Lung microvascular endothelial cell (primary cell): ENCODE measurements around the gene PKNOX2. TPM values are rescaled to one million over a fixed set of nuclear protein-coding genes. Genes with fewer than 3 reads are reported as not detected.

Experiments used
- DNase-seq, 2 donors: peaks; one replicate each; pipeline versions ENCODE4 v3.0.0 to v3.0.0-alpha.2; 2010; ENCODE audit warnings: low read depth in 2 of 2
- total RNA-seq: library from RNA; depleted of rRNA; stranded (reverse); fragments of >200 nt; gene quantifications from 2 replicates; pipeline ENCODE4 v1.2.1, GENCODE V29; 2014

Gene PKNOX2
- total RNA-seq, 1 donor from 2014 or later, result not detected

DNA sequence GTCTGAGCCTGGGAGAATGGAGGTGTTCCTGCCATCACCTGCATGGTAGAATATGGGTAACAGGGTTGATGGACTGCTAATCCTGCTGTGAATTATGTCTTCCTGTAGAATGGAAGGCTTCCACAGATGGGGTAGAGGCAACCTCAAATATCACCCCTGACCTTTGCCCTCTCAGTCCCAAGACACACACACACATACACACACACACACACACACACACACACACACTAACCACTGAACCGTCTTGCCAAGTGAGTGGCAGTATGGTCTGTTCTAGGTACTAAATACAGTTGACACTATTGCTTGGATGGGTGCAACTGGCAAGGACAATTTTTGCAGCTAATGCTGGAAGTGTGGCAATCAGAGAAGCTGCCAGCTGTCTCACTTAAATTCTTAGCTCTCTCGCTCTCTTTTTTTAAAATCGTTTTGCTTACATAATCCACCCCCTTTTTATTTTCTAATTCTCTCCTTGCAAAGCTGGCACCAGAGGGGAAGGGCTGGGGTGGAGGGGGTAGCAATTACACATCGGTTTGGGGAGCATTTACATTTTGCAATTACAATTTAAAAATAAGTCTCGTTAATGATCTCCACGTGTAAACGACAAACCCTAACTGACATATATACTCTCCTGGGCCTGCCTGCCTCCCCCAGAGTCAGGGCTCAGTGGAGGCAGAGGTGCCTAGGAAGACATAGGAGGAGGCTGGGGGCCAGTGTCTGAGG, 169.0 kb downstream of the PKNOX2 start:
- no peak for DNase-seq

DNA sequence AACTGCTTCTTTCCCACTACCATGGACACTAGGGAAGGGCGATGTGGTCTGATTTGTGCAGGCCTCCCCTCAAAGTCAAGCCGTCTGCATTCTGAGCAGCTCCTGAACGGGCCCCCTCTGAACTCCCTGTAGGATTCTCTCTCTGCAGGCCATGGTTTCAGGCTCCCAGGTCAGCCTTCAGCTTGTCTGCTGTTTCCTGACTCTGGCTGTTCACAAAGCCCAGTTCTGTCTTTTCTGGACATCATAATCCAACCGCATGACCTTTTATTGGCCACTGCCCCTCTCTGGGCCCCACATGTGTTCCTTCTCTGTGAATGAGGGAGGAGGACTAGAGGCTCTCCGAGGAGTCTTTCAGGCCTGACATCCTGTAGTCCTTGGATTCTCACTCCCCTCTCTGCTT, 170.6 kb downstream of the PKNOX2 start:
- DNase-seq, result no peak

DNA sequence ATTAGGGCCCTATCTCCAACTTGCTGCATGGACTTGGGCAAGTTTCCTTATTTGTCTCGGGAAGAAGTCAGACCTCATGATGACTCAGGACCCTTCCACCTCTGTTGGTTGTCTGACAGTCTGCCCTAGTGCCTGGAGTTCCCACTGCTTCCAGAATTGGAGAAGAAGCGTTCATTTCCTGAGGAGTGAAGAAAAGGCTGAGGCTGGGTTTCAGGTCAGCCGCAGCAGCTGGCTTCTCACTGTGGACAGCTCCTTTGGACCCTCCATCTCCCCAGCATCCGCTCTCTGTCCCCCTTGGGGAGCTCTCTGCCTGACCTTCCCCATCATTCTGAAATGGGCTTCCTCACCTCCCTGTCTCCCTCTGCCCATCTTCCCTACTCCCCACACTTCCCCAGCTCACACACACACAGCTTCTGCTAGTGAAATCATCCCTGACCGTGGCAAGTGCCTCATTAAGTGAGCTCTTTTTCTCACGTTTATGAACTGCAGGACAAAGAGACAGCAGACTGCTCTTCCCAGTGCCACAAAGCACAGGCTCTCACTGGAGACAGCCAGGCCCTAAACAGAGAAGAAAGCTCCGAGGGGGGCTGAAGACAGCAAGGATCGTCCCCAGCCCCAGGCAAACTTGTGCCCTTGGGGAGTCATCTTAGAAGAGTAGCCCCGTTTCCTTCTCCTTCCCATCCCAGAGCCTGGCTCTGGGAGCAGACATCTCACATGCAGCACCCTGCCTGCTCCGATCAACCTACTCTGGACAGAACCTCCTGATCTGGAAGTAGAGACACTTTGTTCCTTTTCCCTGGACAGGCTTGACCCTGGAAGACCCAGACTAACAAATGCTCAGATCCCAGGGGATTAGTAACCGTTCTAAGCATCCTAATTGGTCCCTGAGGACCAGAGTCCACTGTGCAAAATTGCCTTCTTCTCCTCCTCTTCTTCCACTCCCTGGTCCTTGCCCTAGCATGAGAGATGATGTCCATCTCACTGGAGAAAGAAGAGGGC, 173.6 kb downstream of the PKNOX2 start:
- no peak for DNase-seq

DNA sequence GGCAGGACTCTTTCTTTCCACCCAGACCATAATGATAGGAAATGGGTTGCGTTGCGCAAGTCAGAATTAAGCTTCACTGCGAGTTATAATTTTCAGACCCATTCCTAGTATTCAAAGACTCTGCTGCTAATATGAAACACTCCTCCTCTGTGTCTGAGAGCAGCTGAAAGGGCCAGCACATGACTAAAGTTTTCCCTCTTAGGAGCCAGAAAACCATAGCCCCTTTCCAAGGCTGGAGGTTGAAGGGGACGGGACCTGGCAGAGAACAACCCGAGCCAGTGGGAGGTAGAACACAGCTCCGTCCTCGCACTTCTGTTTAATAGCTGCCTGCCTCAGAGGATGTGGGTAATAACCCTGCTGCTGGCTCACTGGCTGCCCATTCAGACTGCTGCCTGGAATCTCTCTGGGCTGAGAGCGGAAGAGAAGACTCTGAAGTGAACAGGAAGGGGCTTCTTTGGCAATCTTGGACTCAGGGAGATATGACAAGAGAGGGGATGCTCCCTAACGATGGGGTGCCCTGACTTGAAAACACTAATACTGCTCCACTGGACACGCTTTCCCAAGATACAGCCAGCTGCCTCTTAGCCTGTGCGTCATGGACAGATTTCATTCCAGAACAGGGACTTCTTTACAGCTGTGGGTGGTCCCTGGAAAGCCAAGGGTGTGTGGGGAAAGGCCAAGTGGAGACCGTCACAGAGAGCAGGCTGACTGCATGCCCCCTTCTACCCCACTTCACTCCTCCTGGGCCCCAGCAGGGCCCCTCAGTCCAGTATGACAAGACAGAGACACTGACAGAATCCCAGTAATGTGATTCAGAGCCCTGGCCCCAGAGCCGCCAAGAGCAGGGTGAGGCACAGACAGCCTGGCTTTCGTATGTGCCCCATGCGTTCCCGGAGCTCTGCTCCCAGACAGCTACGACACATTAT, 174.6 kb downstream of the PKNOX2 start:
- no peak for DNase-seq

DNA sequence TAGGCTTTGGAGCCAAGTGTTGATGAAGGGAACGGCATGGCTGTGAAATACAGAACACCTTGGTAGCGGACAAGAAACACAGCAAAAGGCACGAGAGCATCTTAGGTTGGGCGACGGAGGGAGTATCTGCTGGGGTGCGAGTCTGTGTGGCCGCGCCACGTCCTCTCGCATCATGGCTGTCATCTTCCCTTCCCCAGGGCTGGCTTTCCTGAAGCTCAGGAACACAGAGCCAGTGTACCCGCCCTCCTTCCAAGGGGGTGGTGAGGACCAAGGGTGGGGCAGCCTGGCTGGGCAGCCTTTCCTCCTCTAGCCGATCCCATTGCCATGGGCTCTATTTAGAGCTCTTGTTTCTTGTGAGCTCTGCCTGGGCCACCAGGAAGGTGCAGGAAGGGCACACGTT, 177.1 kb downstream of the PKNOX2 start:
- DNase-seq, result no peak

DNA sequence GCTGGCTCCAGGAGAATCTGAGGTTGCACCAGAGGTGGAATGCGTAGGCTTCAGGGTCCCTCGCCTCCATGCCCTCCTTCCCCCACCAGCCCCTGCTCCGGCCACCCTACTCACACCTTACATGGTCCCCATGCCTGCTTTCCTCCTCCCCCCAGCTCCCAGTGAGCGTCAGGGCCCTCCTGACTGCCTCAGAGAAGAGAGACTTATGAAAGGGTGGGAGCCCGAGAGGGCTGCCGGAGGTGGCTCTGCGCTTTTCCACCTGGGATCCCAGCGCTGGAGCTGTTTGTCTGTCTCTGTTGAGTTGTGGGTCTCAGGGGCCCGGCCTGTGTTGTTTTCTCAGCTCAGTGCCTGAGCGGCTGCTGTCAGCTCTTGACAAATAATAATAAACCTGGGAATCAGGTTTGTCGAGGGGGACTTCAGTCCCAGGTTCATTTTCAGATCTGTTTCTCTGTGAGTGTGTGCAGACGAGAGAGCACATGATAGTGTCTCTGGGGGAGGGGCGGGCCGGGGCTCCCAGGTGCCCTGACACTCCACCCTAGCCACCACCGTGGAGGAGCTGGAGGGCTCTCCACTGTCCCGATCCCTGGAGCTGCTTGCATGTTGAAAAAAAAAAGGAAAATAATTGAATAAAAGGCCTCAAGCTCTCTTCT, 177.9 kb downstream of the PKNOX2 start:
- DNase-seq, result no peak

DNA sequence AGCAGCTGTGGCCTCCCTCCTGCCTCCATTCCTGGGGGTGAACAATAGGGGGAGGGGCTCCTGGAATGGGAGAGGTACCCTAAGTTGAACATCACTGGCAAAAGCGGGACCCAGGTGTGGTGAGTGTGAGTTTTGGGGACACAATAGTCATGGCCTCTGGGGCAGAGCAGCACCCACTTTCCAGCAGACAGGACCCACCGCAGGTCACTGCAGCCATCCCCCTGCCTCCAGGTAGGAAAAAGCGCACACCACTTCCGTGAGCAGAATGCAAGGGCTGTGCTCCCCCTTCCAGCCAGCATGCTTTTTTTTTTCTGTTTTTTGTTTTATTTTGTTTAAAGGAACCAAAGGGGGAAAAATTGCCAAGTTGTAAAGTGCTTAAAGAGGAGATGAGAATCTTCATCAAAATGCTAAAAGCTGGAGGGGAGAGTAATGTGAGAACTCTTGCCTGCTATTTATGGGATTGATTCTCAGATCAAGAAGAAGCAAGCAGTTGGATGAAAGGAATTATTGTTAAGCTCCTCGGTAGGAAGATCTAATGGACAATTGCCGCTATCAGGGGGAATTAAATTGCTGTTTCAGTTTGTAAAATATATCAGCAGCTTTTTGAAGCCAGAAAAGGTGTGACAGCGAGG, 178.7 kb downstream of the PKNOX2 start:
- DNase-seq, result no peak

DNA sequence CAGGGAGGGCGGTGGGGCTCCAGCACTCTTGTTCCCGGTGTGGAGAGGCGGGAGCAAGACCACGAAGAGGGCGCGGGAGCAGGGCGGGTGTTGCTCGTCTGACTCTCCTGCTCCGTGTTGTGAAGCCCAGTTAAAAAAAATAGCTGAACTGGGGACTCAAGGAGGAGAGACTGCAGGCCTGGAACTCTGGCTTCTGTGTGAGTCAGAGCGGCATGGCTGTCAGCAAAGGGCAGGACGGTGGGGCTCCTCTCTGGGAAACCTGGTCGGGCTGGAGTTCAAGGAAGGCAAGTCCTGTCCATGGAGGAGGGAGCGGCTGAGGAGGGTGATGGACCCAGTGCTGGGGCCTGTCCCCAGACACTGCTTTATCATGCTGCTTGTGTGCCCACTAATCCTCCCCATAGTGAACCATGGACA, 179.2 kb downstream of the PKNOX2 start:
- no peak for DNase-seq

DNA sequence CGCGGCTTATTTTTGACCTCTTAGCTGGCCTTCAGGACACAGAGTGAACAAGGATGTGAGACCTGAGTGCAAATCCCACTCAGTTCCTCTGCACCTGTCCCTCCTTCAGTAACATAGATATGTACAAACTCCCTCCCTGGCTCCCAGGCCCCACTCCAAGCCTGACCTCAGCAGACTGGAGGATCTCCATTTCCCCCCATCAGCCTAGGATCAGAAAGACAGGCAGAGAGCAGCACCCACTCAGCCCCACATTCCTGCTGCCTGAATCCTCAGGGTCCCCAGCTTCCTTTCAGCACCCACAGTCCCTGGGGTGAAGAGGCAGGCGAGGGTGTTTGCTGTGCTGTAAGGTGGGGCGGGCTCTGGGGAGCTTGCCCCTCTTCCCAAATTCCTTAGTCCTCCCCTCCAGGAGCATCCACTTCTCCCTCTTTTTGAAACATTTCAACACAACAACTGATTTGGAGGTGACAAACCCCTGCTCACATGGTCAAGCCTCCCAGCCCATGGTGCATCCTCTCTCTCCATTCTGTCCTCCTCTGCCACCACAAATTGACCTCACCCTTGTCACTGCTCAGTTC, 180.4 kb downstream of the PKNOX2 start:
- DNase-seq, result no peak

DNA sequence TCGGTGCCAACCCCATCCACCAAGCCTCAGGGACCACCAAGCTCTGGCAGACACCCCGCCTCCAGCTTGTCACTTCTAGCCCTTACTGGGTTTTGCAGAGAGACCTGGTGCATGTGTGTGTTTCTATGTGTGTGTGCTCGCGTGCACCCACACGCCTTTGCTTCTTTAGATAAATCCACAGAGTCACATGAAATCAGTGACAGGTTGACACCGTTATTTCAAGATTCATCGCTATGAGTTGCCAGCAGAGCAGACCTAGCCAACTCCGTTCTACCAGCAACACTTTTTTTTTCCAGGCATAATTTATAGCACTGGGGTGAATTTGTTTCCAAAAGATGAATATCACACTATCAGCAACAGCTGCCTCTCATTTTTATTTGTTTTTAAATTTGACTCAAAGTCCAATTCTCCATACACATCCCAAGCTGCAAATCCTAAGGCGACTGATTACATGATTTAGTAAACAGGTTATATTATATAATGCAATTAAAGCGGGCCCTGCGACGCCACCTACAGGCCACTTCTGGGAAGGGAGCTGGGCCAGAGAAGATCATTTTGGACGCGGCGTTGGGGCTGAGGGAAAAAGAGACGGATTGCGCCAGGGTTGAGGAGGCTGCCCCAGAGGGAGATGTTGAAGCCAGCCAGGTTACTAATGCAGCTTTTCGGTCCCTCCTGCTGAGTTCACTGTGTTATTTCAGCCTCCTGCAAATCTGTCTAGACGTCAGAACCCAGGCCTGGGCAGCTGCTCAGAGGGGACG, 181.0 kb downstream of the PKNOX2 start:
- peak; percentile 59 to 64 for DNase-seq

DNA sequence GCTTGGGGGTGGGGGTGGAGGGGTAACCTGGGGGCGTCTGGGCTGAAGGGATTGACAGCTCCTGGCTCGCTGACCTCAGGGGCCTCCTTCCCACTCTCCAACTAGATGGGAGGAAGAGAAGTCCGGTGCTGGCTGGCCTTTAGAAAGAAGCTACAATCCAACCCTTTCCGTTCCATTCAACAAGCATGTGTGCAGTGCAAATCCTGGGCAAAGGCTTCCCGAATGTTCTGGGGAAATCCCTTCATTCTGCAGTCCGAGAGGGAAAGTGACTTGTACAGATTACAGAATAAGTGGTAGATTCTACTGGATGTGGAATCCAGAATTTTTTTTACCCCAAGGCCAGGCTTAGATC, 181.6 kb downstream of the PKNOX2 start:
- no peak for DNase-seq

DNA sequence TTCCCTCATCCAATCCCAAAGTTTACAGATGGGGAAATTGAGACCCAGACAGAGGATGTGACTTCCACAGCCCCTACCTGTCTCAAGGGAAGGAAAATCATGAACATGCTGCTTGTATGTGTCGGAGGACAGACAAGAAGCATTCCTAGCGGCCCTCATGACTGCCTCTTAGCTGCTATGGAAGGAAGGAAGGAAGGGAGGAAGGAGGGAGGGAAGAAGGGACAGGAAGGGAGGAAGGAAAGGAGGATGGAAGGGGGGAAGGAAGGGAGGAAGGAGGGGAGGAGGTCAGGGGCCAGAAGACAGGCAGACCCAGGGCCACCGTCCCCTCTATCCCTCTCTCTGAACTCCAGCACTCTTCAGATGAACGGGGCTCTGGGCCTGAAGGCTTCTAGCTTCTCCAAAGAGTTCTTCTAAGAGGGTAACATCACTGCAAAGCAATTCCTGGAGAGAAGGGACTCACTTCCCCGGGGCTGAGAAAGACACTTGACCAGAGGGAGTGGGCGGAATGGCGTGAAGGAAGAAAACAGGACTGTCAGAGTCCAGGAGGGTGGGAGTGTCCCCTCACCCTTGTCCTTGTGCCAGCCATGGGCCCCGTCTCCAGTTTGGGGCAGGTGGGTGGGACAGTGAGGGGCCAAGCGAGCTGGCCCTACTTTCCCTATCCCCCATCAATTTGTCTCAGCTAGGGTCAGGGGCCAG, 182.2 kb downstream of the PKNOX2 start:
- DNase-seq, result no peak

DNA sequence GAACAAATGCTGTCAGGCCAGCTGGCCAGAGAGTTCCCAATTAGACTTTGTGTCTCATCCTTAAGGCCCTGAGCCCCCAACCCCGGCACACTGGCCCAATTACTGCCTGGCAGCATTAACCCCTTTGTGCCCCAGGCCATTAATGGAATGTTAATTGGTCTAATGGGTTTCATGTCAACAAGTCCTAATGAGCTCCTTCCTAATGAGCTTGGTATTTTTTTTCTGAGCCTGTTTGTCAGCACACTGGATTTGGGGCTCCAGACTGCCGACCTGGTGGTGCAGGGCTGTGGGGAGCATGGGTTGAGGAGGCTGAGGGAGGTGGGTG, 182.7 kb downstream of the PKNOX2 start:
- DNase-seq, result no peak

DNA sequence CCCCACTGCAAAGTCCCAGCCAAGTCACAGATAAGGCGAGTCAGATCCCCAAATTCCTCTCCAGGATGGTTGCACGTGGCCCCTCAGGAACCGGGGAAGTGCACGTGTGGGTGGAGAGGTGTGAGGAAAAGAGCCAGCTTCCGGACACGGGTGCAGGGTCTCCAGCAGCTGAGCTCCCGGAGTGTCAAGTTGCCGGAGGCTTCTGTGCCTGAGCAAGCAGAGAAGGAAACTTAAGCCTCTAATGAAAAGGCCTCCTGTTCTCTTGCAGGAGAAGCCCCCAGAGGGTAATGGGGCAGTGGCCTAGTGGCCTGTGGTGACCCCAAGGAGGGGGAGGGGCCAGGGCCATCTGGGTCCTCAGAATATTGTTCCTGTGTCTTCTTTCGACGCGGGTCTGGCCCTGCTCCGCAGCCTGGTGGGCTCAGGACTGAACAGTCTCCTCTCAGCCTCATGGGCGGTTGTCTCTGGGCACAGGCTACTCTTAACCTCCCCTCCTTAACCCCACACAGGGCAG, 183.6 kb downstream of the PKNOX2 start:
- DNase-seq, result no peak

DNA sequence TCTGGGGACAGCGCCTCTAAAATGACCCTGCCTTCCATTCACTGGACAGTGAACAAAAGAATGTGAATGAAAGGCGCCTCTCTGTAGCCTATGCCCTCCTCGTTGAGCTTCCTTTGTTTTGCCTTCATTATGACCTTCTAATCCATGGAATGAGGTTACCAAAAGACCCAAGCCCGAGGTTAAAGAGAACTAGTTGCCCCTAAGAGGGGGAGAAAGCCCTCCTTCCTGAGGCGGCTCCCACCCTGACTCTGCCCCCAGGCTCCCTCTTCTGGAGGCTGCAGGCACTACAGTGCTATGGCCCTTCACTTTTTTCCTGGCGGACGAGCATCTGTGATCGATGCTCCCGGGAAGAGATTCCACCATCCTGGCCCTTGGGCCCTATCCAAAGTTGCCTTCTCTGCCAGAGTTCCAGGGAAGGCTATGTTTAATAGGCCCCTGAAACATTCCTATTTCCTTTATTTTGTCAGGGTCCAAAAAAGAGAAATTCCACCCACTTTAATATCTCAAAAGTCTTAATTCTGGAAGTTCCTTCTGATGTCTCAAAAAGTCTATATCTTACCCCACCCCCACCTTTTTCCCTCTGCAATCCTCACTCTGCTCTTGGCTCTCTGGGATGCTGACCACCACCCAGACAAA, 184.2 kb downstream of the PKNOX2 start:
- peak; percentile 31 to 43 for DNase-seq

DNA sequence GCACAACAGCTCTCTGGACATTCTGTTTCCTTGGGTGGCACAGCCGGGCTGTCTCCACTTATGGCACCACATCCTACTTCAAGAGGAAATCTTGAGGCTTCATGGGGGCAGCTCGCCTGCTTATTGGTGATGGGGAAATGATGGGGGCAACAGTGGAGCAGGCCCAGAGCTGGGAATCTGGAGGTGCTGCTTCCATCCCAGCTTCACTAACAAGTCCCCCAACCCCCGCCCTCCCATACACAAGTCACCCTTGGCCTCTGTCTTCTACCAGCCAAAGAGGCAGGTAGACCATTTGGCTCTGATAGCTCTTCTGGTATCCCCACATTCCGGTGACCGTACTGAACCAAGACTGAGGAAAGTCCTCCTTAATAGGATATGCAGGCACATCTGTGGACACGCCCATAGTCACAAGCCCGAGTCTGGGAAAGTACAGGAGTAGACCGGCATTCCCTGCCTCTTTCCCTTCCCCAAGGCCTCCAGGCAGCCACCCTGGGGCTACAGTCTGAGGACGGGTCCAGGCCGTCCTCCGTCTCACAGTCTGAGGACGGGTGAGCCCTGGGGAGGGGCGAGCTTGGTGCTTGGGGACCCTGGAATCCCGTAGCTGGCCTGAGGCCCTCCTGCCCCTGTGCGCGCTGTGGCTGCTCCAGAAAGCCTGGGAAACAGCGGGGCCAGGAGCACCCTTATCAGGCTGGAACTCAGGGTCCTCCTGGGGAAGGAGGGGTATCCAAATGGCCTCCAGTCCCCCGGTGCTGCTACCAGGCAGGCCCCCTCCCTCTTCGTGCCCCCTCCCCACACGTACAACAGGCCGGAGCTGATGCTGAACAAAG, 185.9 kb downstream of the PKNOX2 start:
- DNase-seq, result no peak

DNA sequence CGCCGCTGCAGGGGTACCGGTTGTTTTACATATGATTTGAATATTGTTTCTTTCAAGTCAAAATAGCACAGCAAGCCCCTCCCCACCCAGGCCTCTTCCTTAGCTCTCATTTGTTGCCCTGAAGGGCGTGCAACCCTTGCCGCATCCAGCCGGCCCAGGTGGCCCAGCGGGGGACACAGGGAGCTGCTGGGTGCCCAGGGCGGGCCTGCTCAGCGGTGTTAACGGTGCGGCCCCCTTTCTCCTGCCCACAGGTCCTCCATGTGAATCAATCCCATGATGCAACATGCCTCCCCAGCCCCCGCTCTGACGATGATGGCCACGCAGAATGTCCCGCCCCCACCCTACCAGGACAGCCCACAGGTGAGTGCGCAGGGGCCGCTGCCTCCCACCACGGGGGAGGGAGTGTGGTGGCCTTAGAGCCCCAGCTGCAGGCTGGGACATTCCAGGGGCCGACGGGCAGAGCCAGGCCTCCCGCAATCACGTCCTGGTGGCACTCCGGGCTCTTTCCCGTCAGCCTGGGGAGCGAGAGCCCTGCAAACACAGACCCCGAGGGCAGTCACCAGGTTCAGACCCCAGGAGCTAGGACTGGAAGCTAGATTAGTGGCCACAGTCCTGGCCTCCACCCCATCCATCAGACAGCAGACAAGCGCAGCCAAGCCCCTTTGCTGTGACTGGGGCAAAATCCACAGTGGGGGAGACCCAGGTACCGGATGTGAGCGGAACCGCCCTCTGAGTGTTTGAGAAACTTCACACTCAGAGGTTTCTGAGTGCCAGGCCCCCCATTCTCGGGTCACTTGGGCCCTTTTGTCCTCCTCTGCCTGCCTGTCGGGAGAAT, 186.7 kb downstream of the PKNOX2 start:
- no peak for DNase-seq
